GM23338 (cell line): ENCODE measurements around the gene ENTPD7. TPM values are rescaled to one million over a fixed set of nuclear protein-coding genes. Genes with fewer than 3 reads are reported as not detected.

ENCODE experiments used
- ATAC-seq: fragments of 200-7000 bp; cut with Tn5 transposase; 3 replicates; pipeline ENCODE4 v1.9.1; 2020
- DNase-seq: peaks from one replicate; pipeline ENCODE4 v3.0.0-alpha.2; 2015; ENCODE audit warnings: low spot score
- H2AFZ ChIP-seq: fragments of 200-600 bp; sonication (generic); 2 replicates; pipeline ENCODE4 v1.8.0; 2016; ENCODE audit warnings: antibody characterized with exemption, mild to moderate bottlenecking, moderate library complexity
- H3F3A ChIP-seq: fragments of 200-600 bp; sonication (generic); replicated peaks from 2 replicates; pipeline ENCODE4 v1.8.0; 2017; ENCODE audit warnings: antibody characterized with exemption, mixed run types, low read depth
- H3K27ac ChIP-seq: fragments of 200-600 bp; sonication (generic); 2 replicates; pipeline ENCODE4 v1.6.1; 2016; ENCODE audit warnings: low read depth
- H3K27me3 ChIP-seq: fragments of 200-600 bp; sonication (generic); 2 replicates; pipeline ENCODE4 v1.8.0; 2016; ENCODE audit warnings: mild to moderate bottlenecking, mixed run types, moderate library complexity; ENCODE audit not compliant: insufficient read depth
- H3K36me3 ChIP-seq: fragments of 200-600 bp; sonication (generic); 2 replicates; pipeline ENCODE4 v1.8.0; 2016; ENCODE audit warnings: mild to moderate bottlenecking; ENCODE audit not compliant: insufficient read depth
- H3K4me1 ChIP-seq: fragments of 200-600 bp; sonication (generic); 2 replicates; pipeline ENCODE4 v1.8.0; 2016; ENCODE audit warnings: mild to moderate bottlenecking, moderate library complexity; ENCODE audit not compliant: insufficient read depth
- H3K4me2 ChIP-seq: fragments of 200-600 bp; sonication (generic); 2 replicates; pipeline ENCODE4 v1.7.1; 2017; ENCODE audit warnings: mixed run types
- H3K4me3 ChIP-seq: fragments of 200-600 bp; sonication (generic); 2 replicates; pipeline ENCODE4 v1.6.1; 2016; ENCODE audit warnings: mixed run types
- H3K79me2 ChIP-seq: fragments of 200-600 bp; sonication (generic); replicated peaks from 2 replicates; pipeline ENCODE4 v1.8.0; 2017; ENCODE audit warnings: mild to moderate bottlenecking; ENCODE audit not compliant: insufficient read depth
- H3K9me2 ChIP-seq: fragments of 200-600 bp; sonication (generic); 2 replicates; pipeline ENCODE4 v1.8.0; 2017; ENCODE audit not compliant: insufficient read depth
- H4K20me1 ChIP-seq: fragments of 200-600 bp; sonication (generic); replicated peaks from 2 replicates; pipeline ENCODE4 v1.8.0; 2017; ENCODE audit warnings: mild to moderate bottlenecking; ENCODE audit not compliant: insufficient read depth
- H3K27ac Mint-ChIP-seq: 2 replicates; pipeline ENCODE4 v1.8.0; 2020; ENCODE audit warnings: inconsistent platforms, mild to moderate bottlenecking, moderate library complexity, mixed read lengths
- H3K27me3 Mint-ChIP-seq: 3 replicates; pipeline ENCODE4 v1.8.0; 2022; ENCODE audit warnings: low read depth, mild to moderate bottlenecking, moderate library complexity, mixed read lengths, inconsistent platforms; ENCODE audit not compliant: insufficient read depth, poor library complexity
- H3K36me3 Mint-ChIP-seq: 3 replicates; pipeline ENCODE4 v1.8.0; 2021; ENCODE audit warnings: low read depth, mild to moderate bottlenecking, inconsistent platforms, moderate library complexity, mixed read lengths
- H3K4me1 Mint-ChIP-seq: 3 replicates; pipeline ENCODE4 v1.8.0; 2020; ENCODE audit warnings: mild to moderate bottlenecking, inconsistent platforms, mixed read lengths
- H3K4me3 Mint-ChIP-seq: 3 replicates; pipeline ENCODE4 v1.8.0; 2021; ENCODE audit warnings: moderate library complexity, mild to moderate bottlenecking, inconsistent platforms, mixed read lengths
- H3K9me3 Mint-ChIP-seq: 3 replicates; pipeline ENCODE4 v1.8.0; 2020; ENCODE audit warnings: moderate library complexity, mild to moderate bottlenecking, inconsistent platforms, mixed read lengths
- EZH2 ChIP-seq: fragments of 200-600 bp; sonication (generic); IDR thresholded peaks from one replicate; pipeline ENCODE4 v1.8.0; 2017; ENCODE audit warnings: antibody characterized with exemption, mild to moderate bottlenecking, low read depth; ENCODE audit not compliant: unreplicated experiment
- EZH2phosphoT487 ChIP-seq: fragments of 200-600 bp; sonication (generic); IDR thresholded peaks from one replicate; pipeline ENCODE4 v1.8.1; 2018; ENCODE audit warnings: antibody characterized with exemption; ENCODE audit not compliant: unreplicated experiment
- JUNB ChIP-seq: IDR thresholded peaks from one replicate; pipeline ENCODE4 v1.6.1; 2016; ENCODE audit warnings: antibody characterized with exemption; ENCODE audit not compliant: unreplicated experiment
- NANOG ChIP-seq: IDR thresholded peaks from 2 replicates; pipeline ENCODE4 v1.6.1; 2016; ENCODE audit warnings: antibody characterized with exemption, borderline replicate concordance
- POLR2AphosphoS5 ChIP-seq: IDR thresholded peaks from 2 replicates; pipeline ENCODE4 v1.6.1; 2016; ENCODE audit warnings: antibody characterized with exemption, low read depth
- ZNF114 ChIP-seq: fragments of 250-450 bp; sonication (Bioruptor Pico); IDR thresholded peaks from 2 replicates; pipeline ENCODE4 v1.5.0; 2020; ENCODE audit warnings: mild to moderate bottlenecking, moderate library complexity
- ZNF331 ChIP-seq: fragments of 250-450 bp; sonication (Bioruptor Pico); IDR thresholded peaks from 2 replicates; pipeline ENCODE4 v1.5.0; 2020; ENCODE audit warnings: low read depth, mild to moderate bottlenecking, moderate library complexity
- polyA plus RNA-seq: library from polyadenylated mRNA; unstranded; fragments of >200 nt; fragmentation: Nextera tagmentation; extraction: Ambion mirVana; gene quantifications from 2 replicates; pipeline ENCODE4 v1.2.1, GENCODE V29; 2016
- total RNA-seq: library from RNA; depleted of rRNA; stranded (reverse); fragments of >200 nt; shearing (Covaris generic); gene quantifications from 2 replicates; pipeline ENCODE4 v1.2.3, GENCODE V29; 2014
- TF ChIP-seq, protein P1 (sequence below): fragments of 250-450 bp; sonication (Bioruptor Pico); IDR thresholded peaks from 2 replicates; pipeline ENCODE4 v1.5.0; 2020; ENCODE audit warnings: mild to moderate bottlenecking, moderate library complexity
- TF ChIP-seq, protein P2 (sequence below): IDR thresholded peaks from one replicate; pipeline ENCODE4 v1.6.1; 2018; ENCODE audit warnings: antibody characterized with exemption; ENCODE audit not compliant: unreplicated experiment
- TF ChIP-seq, protein P3 (sequence below): IDR thresholded peaks from 2 replicates; pipeline ENCODE4 v1.6.1; 2016; ENCODE audit warnings: antibody characterized with exemption

The ENTPD7 gene
- total and polyA plus RNA-seq, 2 experiments from 2014 or later: 1.7 to 12.6 TPM

DNA sequence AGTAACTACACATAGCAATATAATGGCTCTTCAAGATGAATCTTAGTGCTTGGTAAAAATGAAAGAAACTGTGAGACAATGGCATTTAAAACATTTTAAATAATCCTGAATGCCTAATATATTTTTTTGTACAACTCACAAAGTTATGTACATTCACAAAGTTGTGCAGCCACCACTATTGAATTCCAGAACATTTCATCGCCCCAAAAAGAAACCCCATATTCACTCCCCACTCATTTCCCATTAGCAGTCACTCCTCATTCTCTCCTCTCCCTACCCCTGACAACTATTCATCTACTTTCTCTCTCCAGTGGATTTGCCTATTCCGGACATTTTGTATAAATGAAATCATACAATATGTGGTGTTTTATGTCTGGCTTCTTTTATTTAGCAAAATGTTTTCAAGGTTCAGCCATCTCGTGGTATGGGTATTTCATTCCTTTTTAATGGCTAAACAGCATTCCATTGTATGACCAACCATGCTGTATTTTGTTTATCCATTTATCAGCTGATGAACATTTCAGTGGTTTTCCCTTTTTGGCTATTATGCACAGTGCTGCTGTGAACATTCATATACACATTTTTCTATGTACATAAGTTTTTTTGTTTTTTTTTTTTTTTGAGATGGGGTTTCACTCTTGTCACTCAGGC is 34.7 kb downstream of the ENTPD7 start:
- no peaks in the 10 kb centered on the region for H3K4me1 Mint-ChIP-seq
- H3K9me2 ChIP-seq: no peaks in the 10 kb centered on the region
- H3K4me2 ChIP-seq: no peak overlapping the region
- no peak for DNase-seq
- H3K4me1 ChIP-seq: no peaks in the 10 kb centered on the region
- no peaks in the 10 kb centered on the region for H3K27me3 Mint-ChIP-seq
- H3K36me3 Mint-ChIP-seq: peaks cover 14% of the 10 kb centered on the region; the same call in 2 of the 3 replicates
- no peaks in the 10 kb centered on the region for H3F3A ChIP-seq
- H4K20me1 ChIP-seq: no peaks in the 10 kb centered on the region
- H3K79me2 ChIP-seq: no peaks in the 10 kb centered on the region
- no peak overlapping the region for H3K27ac ChIP-seq
- H3K9me3 Mint-ChIP-seq: no peaks in the 10 kb centered on the region
- no peak overlapping the region for H3K4me3 Mint-ChIP-seq
- no peak overlapping the region for H2AFZ ChIP-seq
- no peak overlapping the region for H3K4me3 ChIP-seq
- no peak overlapping the region for H3K27ac Mint-ChIP-seq
- no peak for ATAC-seq
- no peaks in the 10 kb centered on the region for H3K27me3 ChIP-seq
- TF ChIP-seq ZNF331 (CRISPR knock-in tag) (no peak), POLR2AphosphoS5 (no peak), ZNF114 (CRISPR knock-in tag) (no peak), EZH2 (no peak), EZH2phosphoT487 (no peak), JUNB (no peak), NANOG (no peak)
- TF ChIP-seq, protein P1, sequence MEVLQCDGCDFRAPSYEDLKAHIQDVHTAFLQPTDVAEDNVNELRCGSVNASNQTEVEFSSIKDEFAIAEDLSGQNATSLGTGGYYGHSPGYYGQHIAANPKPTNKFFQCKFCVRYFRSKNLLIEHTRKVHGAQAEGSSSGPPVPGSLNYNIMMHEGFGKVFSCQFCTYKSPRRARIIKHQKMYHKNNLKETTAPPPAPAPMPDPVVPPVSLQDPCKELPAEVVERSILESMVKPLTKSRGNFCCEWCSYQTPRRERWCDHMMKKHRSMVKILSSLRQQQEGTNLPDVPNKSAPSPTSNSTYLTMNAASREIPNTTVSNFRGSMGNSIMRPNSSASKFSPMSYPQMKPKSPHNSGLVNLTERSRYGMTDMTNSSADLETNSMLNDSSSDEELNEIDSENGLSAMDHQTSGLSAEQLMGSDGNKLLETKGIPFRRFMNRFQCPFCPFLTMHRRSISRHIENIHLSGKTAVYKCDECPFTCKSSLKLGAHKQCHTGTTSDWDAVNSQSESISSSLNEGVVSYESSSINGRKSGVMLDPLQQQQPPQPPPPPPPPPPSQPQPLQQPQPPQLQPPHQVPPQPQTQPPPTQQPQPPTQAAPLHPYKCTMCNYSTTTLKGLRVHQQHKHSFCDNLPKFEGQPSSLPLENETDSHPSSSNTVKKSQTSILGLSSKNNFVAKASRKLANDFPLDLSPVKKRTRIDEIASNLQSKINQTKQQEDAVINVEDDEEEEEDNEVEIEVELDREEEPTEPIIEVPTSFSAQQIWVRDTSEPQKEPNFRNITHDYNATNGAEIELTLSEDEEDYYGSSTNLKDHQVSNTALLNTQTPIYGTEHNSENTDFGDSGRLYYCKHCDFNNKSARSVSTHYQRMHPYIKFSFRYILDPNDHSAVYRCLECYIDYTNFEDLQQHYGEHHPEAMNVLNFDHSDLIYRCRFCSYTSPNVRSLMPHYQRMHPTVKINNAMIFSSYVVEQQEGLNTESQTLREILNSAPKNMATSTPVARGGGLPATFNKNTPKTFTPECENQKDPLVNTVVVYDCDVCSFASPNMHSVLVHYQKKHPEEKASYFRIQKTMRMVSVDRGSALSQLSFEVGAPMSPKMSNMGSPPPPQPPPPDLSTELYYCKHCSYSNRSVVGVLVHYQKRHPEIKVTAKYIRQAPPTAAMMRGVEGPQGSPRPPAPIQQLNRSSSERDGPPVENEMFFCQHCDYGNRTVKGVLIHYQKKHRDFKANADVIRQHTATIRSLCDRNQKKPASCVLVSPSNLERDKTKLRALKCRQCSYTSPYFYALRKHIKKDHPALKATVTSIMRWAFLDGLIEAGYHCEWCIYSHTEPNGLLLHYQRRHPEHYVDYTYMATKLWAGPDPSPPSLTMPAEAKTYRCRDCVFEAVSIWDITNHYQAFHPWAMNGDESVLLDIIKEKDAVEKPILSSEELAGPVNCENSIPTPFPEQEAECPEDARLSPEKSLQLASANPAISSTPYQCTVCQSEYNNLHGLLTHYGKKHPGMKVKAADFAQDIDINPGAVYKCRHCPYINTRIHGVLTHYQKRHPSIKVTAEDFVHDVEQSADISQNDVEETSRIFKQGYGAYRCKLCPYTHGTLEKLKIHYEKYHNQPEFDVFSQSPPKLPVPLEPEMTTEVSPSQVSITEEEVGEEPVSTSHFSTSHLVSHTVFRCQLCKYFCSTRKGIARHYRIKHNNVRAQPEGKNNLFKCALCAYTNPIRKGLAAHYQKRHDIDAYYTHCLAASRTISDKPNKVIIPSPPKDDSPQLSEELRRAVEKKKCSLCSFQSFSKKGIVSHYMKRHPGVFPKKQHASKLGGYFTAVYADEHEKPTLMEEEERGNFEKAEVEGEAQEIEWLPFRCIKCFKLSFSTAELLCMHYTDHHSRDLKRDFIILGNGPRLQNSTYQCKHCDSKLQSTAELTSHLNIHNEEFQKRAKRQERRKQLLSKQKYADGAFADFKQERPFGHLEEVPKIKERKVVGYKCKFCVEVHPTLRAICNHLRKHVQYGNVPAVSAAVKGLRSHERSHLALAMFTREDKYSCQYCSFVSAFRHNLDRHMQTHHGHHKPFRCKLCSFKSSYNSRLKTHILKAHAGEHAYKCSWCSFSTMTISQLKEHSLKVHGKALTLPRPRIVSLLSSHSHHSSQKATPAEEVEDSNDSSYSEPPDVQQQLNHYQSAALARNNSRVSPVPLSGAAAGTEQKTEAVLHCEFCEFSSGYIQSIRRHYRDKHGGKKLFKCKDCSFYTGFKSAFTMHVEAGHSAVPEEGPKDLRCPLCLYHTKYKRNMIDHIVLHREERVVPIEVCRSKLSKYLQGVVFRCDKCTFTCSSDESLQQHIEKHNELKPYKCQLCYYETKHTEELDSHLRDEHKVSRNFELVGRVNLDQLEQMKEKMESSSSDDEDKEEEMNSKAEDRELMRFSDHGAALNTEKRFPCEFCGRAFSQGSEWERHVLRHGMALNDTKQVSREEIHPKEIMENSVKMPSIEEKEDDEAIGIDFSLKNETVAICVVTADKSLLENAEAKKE (CRISPR knock-in tag): no peak
- TF ChIP-seq, protein P2, sequence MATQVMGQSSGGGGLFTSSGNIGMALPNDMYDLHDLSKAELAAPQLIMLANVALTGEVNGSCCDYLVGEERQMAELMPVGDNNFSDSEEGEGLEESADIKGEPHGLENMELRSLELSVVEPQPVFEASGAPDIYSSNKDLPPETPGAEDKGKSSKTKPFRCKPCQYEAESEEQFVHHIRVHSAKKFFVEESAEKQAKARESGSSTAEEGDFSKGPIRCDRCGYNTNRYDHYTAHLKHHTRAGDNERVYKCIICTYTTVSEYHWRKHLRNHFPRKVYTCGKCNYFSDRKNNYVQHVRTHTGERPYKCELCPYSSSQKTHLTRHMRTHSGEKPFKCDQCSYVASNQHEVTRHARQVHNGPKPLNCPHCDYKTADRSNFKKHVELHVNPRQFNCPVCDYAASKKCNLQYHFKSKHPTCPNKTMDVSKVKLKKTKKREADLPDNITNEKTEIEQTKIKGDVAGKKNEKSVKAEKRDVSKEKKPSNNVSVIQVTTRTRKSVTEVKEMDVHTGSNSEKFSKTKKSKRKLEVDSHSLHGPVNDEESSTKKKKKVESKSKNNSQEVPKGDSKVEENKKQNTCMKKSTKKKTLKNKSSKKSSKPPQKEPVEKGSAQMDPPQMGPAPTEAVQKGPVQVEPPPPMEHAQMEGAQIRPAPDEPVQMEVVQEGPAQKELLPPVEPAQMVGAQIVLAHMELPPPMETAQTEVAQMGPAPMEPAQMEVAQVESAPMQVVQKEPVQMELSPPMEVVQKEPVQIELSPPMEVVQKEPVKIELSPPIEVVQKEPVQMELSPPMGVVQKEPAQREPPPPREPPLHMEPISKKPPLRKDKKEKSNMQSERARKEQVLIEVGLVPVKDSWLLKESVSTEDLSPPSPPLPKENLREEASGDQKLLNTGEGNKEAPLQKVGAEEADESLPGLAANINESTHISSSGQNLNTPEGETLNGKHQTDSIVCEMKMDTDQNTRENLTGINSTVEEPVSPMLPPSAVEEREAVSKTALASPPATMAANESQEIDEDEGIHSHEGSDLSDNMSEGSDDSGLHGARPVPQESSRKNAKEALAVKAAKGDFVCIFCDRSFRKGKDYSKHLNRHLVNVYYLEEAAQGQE: no peak
- TF ChIP-seq, protein P3, sequence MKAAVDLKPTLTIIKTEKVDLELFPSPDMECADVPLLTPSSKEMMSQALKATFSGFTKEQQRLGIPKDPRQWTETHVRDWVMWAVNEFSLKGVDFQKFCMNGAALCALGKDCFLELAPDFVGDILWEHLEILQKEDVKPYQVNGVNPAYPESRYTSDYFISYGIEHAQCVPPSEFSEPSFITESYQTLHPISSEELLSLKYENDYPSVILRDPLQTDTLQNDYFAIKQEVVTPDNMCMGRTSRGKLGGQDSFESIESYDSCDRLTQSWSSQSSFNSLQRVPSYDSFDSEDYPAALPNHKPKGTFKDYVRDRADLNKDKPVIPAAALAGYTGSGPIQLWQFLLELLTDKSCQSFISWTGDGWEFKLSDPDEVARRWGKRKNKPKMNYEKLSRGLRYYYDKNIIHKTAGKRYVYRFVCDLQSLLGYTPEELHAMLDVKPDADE: no peak
- peaks cover 20% of the 10 kb centered on the region for H3K36me3 ChIP-seq
